COLO829 (cell line): ENCODE measurements around the gene CPB1.

ENCODE experiments used
- DNase-seq: peaks from one replicate; pipeline ENCODE4 v3.0.0; 2012; ENCODE audit warnings: low spot score

Gene CPB1

GRCh38 chr3:148883163-148883562 lies 55.6 kb downstream of the CPB1 start:
- DNase-seq: no peak

- no peak for DNase-seq
Observed at GRCh38 chr3:148884261-148884660, 56.6 kb downstream of the CPB1 start.

- no peak for DNase-seq
Observed at GRCh38 chr3:148889828-148890227, 62.2 kb downstream of the CPB1 start.

GRCh38 chr3:148896062-148896461 lies 68.5 kb downstream of the CPB1 start:
- DNase-seq: no peak

DNA sequence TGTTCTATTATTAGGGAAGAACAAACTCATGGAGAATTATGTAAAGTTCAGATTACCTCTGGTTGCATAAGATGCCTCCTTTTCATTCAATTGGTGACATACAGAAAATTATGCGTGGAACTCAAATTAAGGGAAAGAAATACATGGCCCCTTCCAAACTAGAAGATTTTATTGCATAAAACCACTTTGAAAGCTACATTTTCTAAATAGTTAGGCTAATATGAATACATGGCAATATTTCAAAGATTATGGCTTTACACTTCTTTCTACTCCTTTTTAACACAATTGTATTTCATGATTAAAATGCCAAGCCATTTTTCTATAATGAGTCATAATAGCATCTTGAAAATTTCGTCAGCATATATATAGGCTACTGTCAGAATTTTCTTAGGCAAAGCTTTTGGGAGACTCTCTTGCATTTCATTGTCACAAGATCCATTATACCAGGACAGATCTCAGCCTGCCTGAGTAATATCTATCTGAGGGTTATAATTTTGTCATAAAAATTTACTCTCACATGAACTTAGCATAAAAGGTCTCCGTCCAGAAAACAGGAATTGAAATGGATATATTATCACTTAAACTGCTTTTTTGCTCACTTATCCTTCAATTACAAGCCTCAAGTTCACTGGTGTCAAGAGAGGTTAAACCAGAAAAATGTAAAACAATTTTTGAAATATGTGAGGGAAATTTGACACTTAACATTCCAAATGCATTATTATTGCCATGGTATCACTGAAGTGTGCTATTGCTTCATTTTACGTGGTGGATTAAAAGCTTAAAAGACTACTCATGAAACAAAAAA lies 74.6 kb downstream of the CPB1 start:
- DNase-seq: peak; percentile 51

DNA sequence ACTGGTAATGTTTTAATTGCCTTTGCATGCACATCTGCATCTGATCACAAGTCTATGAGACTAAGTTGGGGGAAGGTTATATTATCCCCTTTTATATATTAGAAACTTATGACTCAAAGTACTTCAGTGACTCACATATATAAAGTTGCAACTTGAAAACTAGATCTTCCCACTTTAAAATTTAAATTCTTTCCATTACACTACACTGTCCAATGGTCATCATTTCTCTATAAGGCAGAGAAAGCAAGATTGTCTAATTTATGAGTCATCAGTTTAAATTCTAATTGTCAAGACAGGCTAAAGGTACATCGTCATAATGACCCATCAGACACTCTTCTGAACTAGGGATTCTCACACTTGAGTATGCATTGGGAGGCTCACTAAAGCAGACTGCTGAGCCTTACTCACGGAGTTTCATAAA lies 75.4 kb downstream of the CPB1 start:
- peak; percentile 45 for DNase-seq

DNA sequence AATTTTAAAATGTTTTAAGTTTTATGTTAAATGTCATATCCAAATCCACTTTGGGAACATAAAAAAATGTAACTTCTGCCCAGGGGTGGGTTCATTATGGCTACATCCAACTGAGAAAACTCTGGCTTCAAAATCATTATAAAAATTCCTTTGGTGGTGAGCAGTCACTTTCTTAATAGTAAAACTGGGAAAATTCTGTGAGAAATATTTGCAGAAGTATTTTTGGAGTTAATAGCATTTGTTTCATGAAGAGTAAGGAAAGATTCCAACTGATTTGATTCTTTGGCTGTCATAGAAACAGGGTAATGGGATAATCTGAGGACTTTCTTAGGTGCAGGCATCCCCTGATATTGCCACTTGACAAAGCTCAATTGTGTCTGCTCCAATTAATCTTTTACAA lies 76.3 kb downstream of the CPB1 start:
- DNase-seq: no peak

DNA sequence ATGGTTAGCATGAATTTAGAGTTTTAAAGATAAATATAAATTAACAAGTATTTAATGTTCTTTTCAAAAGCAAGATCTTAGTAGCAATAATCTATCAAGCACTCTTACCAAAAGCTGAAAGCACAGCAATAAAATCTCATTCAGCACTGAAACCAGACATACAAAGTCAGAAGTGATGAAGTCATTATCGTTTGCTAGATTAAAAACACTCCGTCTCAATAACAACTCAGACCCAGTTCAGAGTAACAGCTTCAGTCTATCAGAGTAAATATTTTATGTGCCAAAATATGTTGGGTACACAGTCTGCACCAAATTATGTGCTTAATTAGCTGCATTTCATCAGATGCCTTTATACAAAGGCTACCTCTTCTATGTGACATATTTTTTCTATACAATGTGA lies 79.1 kb downstream of the CPB1 start:
- no peak for DNase-seq
